Left colon (tissue), 2 donors: ENCODE data around the gene MARCHF2. TPM values are rescaled to one million over a fixed set of nuclear protein-coding genes. Genes with fewer than 3 reads are reported as not detected.
"Not testable (repeated sequence)": the region's sequence is repeated elsewhere in the genome, so short reads cannot be mapped to it uniquely, and the experiment has no call there.

Source experiments
- ATAC-seq: fragments of 200-7000 bp; cut with Tn5 transposase; one replicate; pipeline ENCODE4 v1.9.1; 2020; ENCODE audit warnings: mild to moderate bottlenecking, moderate library complexity
- DNase-seq, 2 donors: peaks; one replicate each; pipeline ENCODE4 v3.0.0-alpha.2; 2020
- intact Hi-C, 2 donors: fragments of 100-400 bp; cut with DNase I in 1 of 2; cut with micrococcal nuclease in 1 of 2; formaldehyde crosslinking; loops; one replicate each; pipeline versions ENCODE4 v1.11.2 to v1.14.0; 2022; cut with DNase I, micrococcal nuclease
- total RNA-seq, 2 donors: library from RNA; stranded (reverse); fragmentation: NEBNext Ultra II Directional; extraction: Animal tissue kit (Norgen Biotek cat#: 25700); gene quantifications; one replicate each; pipeline ENCODE4 v1.2.1, GENCODE V29; 2021
- donor health status: DM: no; HTN: no; CAD: no.
- donor health status: DM: yes; HTN: yes; CAD: no.

MARCHF2 gene
- total RNA-seq, 2 donors from 2014 or later, result 27.2 to 46.6 TPM

DNA sequence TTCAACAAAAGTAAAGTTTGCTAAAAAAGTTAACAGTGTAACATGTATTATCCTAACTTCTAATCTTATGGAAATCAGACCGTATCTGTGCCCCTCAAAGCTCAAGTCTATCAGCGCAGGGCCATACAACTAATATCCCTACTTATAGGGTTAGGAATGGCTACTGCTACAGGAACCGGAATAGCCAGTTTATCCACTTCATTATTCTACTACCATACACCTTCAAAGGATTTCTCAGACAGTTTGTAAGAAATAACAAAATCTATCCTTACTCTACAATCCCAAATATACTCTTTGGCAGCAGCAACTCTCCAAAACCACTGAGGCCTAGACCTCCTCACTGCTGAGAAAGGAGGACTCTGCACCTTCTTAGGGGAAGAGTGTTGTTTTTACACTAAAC lies 27.5 kb upstream of the MARCHF2 start:
- ATAC-seq, DNase-seq, intact Hi-C loops: not testable (repeated sequence)

DNA sequence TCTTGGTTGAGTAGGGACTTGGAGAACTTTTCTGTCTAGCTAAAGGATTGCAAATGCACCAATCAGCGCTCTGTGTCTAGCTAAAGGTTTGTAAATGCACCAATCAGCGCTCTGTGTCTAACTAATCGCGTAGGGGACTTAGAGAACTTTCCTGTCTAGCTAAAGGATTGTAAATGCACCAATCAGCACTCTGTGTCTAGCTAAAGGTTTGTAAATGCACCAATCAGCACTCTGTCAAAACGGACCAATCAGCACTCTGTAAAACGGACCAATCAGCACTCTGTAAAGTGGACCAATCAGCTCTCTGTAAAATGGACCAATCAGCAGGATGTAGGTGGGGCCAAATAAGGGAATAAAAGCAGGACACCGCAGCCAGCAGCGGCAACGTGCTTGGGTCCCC lies 26.7 kb upstream of the MARCHF2 start:
- not testable (repeated sequence) for DNase-seq

DNA sequence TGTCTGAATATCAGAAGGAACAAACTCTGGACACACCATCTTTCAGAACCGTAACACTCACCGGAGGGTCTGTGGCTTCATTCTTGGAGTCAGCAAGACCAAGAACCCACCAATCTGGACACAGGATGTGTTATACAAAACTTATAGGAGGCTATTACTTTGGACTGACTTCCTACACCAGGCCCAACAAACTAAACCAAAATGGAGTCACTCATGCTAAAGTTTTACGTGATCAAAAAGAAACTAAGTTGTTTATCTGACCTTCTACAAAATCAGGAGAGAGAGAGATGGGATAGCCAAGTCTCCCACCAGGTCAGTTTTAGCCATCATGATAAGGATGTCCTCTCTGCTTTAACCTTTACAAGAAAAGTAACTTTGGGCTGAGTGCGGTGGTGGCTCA lies 26.1 kb upstream of the MARCHF2 start:
- no peak for DNase-seq
- intact Hi-C loops, result no loop called here
- ATAC-seq, result no peak

More for the DNA sequence above, 26.7 kb upstream of the MARCHF2 start:
- intact Hi-C loops, ATAC-seq: not testable (repeated sequence)

DNA sequence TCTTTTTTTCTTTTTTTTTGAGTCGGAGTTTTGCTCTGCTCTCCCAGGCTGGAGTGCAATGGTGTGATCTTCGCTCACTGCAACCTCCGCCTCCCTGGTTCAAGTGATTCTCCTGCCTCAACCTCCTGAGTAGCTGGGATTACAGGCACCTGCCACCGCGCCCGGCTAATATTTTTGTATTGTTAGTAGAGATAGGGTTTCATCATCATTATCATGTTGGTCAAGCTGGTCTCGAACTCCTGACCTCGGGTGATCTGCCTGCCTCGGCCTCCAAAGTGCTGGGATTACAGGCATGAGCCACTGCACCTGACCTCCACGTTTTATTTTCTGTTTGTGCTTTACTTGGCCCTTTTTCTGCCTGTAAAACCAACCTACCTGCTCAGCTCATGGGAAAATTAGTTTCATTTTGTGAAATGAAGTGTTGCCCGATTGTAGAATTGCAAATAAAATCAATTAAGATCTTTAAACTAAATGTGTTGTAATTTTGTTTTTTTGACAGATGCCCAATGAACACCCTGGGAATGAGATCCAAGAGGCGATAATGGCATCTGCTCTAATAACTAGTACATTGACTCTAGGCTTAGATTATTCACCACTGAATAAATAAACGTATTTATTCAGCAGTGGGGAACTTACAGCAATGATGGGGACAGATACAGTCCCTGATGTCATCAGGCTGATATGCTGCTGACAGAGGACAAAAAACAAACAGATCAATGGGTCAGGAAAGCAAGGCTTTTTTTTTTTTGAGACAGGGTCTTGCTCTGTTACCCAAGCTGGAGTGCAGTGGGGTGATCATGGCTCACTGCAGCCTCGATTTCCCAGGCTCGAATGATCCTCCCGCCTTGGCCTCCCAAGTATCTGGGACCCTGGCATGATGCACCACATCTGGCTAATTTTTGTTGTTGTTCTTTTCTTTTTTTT lies 25.2 kb upstream of the MARCHF2 start:
- intact Hi-C loops, result no loop called here
- DNase-seq (no peak), ATAC-seq (no peak)

DNA sequence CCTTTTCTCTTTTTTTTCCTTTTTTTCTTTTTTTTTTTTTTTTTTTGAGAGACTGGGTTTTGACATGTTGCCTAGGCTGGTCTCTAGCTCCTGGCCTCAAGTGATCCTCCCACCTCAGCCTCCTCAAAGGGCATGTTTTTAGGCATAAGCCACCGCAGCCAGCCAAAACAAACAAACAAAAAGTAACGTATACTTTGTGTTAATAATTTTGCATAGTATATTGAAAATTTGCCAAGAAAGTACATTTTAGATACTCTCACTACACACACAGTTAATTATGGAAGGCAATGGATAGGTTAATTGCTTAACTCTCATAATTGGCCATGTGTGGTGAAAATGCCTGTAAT lies 24.5 kb upstream of the MARCHF2 start:
- ATAC-seq (no peak), DNase-seq (no peak)
- intact Hi-C loops, result no loop called here

DNA sequence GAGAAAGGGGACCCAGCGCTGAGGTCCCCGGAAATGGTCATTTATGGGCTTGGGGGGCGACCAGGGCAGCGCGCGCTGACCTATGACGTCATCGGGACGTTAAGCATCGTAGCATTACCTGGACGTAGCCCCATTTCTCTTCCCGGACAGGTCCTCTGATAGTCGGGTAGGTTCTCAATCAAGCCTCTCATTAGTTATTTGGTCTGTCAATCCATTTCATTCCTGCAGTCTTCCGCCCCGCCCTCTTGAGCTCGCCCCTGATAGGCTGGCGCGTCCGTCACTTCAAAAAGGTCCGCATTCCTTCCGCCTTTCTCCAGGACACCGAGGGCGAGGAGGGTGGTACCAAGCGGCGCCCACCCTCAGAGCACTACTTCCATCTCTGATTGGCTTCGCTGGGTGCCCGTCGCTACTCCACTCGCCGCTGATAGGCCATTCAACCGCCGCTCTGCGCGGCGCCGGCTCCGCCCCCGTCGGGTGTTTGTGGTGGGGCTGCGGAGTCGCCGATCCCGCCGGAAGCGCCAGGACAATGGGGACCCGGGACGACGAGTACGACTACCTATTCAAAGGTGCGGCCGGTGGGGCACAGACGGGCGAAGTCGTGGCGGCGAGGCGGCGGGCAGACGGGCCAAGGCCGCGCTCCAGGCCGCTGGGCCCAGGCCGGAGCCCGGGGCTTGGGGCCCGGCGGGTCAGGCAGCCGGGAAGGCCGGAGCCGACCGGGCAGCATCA lies 23.1 kb upstream of the MARCHF2 start, which contains the start of gene RAB11B:
Gene RAB11B, plus strand, starts transcription at position 470 of the 726 bp plus-strand sequence. Its CDS starts 57 bp downstream, at position 527.
- DNase-seq (peak; percentile 99 to 100), ATAC-seq (peak; percentile 86)
- intact Hi-C loops, result no loop called here

DNA sequence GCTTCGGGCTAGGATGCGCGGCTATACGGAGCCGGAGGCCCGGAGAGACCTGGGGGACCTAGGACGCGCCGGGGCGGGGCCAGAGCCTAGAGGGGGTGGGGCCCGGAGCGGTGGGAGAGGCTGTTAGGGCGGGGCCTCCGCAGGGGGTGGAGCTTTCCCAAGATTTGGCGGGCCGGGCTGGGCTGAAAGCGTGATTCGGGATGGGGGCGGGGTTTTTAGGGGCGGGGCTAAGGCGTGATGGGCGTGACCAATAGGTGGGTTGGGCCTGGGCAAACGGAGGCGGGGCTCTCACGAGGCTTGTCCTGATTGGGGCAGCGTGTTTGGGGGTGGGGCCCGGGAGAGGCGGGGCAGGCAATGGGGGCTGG lies 22.5 kb upstream of the MARCHF2 start:
- intact Hi-C loops, result no loop called here
- ATAC-seq (peak; percentile 82), DNase-seq (peak; percentile 94 to 98)

DNA sequence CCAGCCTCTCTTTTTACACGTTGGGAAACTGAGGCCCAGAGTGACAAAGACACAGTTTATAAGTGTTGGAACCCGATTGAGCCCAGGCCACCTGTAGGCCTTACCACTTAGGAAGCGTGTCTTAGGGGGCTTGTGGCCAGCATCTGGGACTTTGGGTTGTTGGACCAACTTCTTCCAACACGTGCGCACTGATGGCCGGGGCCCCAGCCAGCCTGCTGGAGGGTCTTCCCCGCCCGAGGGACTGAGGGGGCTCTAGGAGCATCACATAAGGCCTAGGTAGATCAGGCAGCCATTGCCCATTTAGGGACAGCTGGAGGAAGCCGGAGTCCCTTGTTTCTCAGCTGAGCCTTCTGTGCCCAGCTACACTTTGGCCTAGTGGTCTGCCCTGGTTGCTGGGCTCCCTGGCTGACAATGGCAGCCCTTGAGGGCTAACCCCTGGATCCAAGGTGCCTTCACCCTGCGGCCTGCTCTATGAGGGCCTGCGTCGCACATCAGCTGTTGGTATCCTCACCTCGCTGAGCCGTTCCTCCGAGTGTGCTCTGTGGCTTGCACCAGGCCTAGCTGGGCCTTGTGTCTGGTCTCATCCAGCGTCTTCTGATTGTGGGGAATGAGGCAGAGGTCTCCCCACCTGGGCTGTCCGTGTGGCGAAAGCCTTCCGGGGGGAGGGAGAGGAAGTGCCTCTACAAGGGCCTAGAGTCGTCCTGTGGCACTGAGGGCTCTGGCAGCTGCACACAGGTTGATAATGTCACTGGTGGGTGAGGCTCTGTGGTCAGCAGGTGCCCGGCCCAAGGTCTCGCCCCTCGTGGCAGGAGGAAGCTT lies 21.7 kb upstream of the MARCHF2 start:
- DNase-seq (peak in 1 of 2 donors; percentile 24), ATAC-seq (no peak)
- intact Hi-C loops, result no loop called here

DNA sequence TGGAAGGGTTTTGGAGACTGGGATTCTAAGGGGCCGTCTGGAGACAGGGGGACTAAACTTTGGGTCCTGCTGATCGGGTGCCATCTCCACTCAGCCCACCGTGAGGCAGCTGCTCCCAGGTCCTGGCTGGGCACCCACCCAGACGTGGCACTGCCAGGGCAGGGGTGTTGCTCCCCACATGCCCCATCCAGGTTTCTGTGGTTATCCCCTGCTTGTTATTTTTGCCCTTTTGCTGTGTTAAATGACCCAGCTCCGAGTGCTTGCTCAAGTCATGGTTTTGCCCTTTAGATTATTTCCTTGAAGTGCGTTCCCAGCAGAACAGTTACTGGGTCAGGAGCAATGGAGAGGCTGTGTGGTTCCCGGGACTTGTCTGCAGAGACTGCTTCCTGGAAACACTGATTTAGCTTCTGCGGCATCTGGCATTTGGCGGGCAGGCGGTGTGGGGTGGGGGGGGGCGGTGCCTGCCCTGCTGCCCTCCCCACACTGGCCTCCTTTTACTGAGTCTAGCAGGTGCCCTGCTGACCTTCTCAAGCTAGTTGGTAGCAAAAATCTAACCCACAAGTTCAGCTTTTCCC lies 21.0 kb upstream of the MARCHF2 start:
- intact Hi-C loops, result no loop called here
- ATAC-seq (no peak), DNase-seq (peak in 1 of 2 donors; percentile 52)

DNA sequence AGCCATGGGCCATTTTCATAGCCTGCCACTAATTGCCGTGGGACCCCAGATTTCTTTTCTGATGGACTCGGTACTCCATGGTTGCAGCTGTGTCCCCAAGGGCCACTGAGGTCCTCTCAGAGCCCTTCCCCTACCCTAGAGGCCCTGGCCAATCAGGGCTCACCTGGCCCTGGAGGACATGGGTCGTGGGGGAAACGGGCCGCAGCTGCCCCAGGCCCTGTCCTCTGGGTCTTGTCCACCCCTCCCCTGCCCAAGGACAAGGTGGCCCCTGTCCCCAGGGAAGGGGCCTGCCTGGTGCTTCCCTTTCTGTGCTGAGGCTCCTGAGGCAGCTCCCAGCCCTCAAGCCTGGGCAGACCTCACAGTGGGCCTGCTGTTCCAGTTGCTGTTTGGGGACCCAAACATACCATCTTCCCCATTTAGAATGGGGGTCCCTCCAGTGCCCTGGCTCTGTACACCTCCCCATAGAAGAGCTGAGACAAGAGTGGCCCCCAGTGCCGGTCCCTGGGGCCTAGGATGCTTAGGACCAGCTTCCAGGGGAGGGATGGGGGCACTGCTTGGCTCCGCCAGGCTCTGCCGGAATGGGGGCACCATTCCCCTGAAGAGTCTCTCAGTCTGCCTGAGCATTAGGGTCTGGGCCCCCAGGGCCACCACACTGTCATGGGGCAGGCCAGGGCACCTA lies 19.8 kb upstream of the MARCHF2 start:
- intact Hi-C loops, result no loop called here
- DNase-seq, result no peak
- no peak for ATAC-seq

DNA sequence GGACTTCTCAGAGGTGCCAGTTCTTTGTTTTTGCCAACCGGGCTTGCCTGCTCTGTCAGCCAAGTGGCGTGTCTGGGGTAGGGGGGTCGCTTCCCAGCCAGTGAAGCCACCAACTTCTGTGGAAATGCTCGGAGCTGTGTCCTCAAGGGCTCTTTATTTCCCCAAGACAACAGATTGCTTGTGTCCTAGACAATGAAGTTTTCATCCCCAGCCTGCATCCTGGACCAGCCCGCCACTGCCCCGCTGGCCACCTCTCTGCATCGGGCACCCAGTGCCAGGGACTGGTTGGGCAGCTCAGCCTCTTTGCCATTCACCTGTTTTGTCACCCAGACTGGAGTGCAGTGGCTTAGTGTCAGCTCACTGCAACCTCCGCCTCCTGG lies 19.2 kb upstream of the MARCHF2 start:
- DNase-seq, result no peak
- ATAC-seq, result no peak
- intact Hi-C loops, result no loop called here

DNA sequence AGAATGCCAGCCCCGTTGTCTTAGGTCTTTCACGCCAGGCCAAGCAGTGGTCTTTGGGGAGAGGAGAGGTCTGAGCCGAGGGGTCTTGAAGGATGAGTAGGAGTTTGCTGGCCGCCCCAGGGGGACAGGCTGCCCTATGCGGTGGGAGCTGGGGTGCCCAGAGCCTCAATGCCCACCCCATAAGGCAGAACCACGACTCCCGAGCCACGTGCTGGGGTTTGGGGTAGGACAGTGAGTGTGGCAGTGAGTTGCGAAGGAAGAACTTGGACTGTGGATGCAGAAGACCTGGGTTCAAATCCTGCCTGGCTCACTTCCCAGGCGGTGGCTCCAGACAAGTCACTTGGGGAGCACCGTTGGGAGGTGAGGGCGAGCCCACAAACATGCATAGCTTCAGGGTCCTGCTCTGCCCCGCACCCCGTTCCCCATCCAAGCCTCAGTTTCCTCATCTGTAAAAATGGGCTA lies 17.5 kb upstream of the MARCHF2 start:
- intact Hi-C loops, result no loop called here
- DNase-seq (no peak), ATAC-seq (no peak)

DNA sequence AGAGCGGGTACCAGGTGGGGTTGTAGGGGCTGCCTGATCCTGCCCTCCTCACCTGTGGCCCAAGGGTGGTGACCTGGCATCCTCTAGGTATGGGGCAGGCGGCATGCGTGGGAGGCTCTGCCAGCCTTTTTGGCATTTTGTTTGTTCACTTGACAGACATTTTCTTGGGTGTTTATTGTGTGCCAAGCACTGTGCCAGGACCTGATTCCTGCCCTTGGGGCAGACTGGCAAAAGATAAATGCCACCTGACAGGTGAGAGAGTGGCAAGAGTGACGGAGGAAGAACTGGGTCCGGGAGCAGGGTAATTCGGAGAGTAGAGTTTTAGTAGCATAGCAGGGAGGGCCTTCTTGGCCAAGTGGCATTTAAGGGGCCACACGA lies 16.9 kb upstream of the MARCHF2 start:
- intact Hi-C loops, result no loop called here
- DNase-seq (no peak), ATAC-seq (no peak)

DNA sequence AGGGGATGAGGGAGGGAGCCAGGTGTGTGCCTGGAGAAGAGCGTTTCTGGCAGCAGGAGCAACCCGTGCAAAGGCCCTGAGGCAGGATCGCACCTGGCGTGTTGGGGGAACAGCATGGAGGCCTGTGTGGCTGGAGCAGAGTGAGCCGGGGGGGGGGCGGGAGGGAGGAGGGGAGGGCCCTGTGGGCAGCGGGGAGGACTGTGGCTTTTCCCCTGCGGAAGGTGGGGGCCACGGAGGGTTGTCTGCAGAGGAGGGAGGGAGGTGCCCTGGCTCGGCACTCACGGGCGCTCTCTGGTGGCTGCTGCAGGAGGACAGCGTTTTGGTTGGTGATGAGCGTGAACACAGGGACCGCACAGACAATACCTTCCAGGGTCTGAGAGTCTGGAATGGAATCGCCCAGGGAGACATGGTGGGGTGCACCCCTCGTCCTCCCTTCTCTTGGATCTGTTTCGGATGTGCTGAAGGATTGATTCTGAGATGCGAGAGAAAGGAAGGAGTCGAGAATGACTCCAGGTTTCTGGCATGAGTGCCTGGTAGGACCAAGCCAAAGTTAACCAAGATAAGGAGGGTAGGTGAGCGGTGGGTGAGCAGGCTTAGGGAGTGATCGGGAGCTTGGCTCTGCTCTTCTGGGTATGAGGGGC lies 16.4 kb upstream of the MARCHF2 start:
- ATAC-seq, result peak; percentile 55
- DNase-seq, result peak; percentile 64 to 68
- intact Hi-C loops, result no loop called here

DNA sequence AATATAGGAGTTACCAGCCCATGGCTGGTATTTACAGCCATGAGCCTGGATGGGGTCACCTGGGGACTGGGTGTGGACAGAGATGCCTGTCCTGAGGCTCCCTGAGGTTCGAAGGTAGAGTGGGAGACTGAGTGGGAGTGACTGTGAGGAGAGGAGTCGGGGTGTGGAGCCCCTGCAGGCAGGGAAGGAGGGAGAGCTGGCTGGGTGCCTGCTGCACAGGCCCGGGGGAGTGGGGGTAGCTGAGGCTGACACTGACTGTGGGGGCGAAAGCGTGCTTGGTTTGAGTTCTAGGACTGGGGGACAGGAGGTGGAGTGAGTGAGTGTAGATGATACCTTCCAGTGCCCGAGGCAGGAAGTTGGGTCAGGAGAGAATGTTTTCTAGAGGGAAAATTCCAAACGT lies 15.8 kb upstream of the MARCHF2 start:
- ATAC-seq (no peak), DNase-seq (no peak)
- intact Hi-C loops, result no loop called here

DNA sequence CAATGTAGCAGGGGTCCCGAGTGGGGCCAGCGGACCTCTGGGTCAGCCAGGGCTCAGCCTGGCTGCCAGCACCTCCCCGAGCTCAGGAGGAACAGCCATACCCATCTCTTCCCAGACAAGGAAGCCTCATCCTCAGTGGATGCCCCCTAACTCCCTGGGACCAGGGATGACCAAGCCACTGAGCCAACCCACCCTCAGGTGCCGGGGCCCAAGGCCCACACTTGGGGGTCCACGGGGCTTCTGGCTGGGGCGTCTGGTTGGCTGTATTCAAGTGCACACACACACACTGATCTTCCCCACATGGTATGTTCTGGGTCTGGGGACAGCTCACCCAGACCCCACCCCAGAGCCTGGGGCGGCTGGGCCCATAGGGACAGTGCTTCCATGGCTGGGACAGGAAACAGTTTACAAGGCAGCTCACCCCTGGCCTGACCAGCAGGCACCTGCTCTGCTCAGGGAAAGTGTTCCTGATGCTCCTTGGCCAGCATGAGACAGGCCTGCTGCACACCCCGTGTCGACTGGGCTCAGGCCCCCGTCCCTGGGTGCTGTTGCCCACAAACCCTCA lies 15.3 kb upstream of the MARCHF2 start:
- intact Hi-C loops, result no loop called here
- no peak for DNase-seq
- ATAC-seq, result no peak

DNA sequence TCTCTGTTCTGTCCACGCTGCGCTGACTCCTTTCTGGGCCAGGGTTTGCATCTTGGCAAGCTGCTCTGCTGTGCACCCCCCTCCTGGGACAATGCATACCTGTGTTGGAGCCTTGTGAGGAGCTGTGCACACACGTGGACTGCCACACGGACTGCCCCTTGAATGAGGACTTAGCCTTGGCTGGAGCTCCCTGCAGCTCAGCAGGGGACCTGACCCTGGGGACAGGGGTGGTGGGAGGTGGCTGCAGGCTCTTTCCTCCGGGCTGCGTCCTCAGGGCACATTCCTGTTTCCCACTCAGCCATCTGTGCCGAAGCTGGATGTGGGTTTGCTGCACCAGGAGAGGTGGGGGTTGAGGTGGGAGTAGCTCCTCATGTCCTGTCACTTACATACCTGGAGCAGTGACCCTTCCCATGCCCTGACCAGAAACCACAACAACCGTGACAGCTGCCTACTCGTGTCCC lies 14.8 kb upstream of the MARCHF2 start:
- DNase-seq (no peak), ATAC-seq (no peak)
- intact Hi-C loops, result no loop called here
